Tibial nerve (tissue), 3 donors: Measurements from ENCODE around the gene HBB.

ENCODE experiments used
- POLR2A ChIP-seq, 2 donors: fragments of 450-650 bp; IDR thresholded peaks; one replicate each; pipeline ENCODE4 v1.6.1; 2017; ENCODE audit warnings: antibody characterized with exemption in 2 of 2, mild to moderate bottlenecking in 2 of 2, moderate library complexity in 2 of 2
- TF ChIP-seq, protein P1 (sequence below), 5 experiments: fragments of 200-600 bp in 3 of 5; fragments of 450-650 bp in 2 of 5; sonication (generic) in 3 of 5; IDR thresholded peaks; one replicate each; pipeline ENCODE4 v1.5.1; 2016 to 2019; ENCODE audit warnings: antibody characterized with exemption in 5 of 5, mild to moderate bottlenecking in 3 of 5, moderate library complexity in 2 of 5

DNA sequence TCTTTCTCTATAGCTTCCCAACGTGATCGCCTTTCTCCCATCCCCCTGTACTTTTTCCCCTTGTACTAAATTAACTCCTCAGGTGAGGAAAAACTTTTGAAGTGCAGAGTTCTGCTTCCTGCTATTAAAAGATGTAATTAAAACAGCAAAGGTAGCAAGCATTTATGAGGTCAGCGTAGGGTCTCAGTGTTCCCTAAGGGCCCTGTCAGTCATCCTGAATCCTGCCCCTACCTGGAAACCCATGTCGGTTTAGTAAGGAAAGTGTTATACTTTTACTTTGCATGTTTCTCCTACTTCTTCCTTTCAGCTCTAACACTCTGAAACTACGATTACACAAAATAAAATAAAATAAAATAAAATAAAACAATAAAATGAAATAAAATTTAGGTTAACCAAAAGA is 1.3 kb upstream of the HBB start:
- no peak for TF ChIP-seq POLR2A (IDR thresholded peaks at IDR 0.05)
- TF ChIP-seq, protein P1, sequence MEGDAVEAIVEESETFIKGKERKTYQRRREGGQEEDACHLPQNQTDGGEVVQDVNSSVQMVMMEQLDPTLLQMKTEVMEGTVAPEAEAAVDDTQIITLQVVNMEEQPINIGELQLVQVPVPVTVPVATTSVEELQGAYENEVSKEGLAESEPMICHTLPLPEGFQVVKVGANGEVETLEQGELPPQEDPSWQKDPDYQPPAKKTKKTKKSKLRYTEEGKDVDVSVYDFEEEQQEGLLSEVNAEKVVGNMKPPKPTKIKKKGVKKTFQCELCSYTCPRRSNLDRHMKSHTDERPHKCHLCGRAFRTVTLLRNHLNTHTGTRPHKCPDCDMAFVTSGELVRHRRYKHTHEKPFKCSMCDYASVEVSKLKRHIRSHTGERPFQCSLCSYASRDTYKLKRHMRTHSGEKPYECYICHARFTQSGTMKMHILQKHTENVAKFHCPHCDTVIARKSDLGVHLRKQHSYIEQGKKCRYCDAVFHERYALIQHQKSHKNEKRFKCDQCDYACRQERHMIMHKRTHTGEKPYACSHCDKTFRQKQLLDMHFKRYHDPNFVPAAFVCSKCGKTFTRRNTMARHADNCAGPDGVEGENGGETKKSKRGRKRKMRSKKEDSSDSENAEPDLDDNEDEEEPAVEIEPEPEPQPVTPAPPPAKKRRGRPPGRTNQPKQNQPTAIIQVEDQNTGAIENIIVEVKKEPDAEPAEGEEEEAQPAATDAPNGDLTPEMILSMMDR (IDR thresholded peaks at IDR 0.05): no peak
